NCI-H2227 treated with DMSO at 0.1 percent for 48 hours (cell line): ENCODE results near the gene MEAK7.

Experiments used
- DNase-seq: peaks from one replicate; lab custom pipeline; 2025; lab: John Stamatoyannopoulos, UW

MEAK7 gene

GRCh38 chr16:84486551-84487235 is 17.8 kb downstream of the MEAK7 start:
- no peak for DNase-seq

GRCh38 chr16:84486126-84486525 is 18.3 kb downstream of the MEAK7 start:
- DNase-seq: no peak

DNA sequence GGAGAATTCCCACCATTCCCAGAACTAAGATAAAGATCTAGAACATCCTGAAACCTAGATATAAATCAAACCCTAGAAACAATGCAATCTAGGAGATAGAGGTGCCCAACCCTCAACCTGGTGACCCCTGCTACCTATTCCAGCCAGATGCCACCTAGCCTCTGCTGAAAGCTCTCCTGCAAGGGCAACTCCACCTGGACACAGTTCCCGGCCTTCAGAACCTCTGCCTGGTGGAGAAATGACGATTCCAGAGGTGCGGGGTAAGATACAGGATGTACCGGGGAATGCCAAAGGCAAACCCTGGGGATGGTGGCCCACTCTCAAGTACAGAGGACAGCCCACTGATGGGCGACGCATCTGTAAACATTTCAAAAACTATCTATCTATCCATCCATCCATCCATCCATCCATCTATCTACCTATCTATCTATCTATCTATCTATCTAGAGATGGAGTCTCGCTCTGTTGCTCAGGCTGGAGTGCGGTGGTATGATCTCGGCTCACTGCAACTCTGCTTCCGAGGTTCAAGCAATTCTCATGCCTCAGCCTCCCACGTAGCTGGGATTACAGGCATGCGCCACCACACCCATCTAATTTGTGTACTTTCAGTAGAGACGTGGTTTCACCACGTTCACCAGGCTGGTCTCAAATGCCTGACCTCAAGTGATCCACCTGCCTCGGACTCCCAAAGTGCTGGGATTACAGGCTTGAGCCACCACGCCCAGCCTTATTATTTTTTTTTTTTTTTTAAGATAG is 19.0 kb downstream of the MEAK7 start:
- no peak for DNase-seq

DNA sequence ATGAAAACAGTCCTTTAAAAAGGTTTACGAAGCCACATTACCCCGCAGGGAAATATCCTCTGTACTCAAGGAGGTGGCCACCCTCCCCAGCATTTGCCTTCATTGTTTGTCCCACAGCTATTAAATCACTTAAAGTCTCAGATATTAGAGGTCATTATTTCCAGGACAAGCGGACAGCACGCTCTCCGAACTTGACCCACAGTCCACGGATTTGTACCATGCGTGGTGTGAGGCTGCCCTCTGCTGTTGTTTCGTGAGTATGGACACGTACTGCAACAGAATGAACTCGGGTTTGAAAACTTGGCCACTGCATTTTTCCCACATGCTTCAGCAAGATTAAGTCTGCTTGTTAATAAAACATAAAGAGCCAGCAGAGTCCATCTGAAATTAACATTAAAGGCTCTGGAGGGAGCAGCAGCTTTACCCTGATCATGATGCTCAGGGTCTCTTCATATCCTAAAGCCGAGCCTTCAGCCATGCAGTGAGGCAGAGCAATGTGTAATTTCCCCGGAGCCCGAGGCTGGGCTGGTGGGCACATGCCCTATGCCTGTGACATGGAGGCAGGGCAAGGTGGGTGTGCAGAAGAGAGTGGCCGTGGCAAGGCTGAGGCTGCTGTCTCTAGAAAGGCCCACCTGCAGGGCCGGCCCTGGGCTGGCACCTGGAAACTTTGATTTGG is 19.7 kb downstream of the MEAK7 start:
- peak; percentile 24 for DNase-seq

DNA sequence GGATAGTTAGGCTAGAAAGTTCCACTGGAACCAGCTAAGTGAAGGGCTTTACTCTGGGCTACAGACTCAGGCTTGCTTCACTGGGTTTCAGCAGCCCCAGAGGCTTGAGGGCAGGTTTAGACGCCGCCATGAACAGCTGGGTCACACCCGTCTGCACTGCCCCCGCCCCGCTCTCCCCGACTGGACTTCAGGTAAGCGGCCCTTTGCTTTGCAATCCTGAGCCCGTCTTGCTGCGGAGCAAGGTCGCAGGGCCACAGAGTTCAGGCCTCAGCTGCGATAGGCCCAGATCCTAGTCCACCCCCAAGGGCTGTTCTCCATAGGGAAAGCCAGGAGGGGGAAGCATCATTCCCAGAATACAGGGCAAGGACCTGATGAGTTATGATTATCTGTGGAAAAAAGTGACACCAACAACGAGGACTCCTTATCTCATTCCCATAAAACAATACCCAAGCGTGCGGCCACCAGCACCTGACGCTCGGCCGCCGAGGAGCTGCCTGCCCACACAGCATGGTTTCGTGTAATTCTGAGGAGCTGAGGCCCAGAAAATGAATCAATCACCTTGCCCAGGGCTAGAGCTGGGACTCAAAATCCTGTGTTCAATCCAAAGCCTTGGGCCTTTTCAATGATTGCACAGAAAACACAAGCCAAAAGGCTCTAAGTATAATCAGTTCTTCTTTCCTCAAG is 20.4 kb downstream of the MEAK7 start:
- no peak for DNase-seq

- DNase-seq: no peak
Observed at GRCh38 chr16:84482951-84483881, 21.2 kb downstream of the MEAK7 start.

DNA sequence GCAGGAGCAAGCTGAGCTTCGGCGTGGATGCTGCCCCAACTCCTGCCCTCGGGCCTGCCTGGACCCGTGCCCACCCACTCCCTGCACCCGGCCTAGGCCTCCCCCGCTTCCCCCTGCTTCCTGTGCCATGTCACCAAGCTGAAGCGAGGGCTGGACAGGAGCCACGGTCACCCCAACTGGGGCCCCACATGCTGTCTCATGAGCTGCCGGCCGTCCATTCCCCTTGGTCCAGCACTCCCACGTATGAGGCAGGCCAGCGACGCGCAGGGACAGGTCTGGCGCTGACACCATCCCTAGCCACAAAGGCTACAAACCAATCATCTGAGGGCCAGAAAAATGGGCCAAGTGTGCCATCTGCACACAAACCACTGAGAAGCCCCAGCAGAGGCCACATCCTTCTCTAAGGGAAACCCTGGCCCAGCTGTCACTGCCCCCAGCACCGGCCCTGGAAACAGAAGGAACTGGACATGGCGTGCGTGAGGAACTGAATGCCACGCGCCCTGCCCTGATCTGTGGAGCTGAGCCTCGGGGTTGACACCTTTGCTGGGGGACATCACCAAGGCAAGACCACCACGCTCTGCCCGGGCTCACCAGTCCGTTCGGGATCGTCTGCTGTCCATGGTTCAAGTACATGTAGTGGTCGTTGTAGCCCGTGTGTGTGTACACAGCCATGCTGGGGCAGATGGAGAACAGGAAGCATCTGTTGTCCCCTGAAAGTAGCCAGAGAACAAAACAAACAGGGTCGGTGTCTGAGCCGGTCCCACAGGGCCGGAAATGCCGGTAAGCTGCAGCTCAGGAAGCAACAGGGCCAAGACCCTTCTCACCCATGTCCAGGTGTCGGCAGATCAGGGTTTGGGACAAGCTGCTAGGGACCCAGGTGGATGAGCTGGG is 22.2 kb downstream of the MEAK7 start:
- no peak for DNase-seq

DNA sequence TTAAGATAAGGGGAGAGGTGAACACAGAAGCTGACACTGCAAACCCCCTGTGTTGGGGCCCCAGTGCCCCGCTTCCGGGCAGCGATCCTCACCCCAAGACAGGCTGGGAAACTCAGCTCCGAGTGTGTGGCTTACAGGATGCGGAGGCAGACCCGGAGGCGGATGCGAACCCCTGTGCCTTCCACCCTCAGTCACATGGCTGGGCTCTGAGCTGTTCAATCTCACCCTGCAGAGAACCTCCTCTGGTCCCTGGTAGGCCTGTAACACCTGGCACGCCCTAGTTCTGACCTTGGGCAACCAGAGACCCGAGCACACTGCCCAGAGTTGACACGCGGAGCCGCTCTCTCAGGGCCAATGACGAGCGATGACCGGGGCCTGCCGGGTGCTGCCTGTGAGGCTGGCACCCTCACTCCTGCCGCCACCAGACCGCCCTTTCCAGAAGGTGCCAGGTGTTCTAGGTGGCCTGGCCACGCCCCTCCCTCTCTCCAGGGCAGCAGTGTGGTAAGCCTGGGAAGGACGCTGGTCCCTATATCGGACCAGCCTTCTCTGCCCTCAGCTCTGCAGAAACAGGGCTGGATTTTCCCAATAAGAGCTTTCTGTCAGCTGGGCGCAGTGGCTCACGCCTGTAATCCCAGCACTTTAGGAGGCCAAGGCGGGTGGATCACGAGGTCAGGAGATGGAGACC is 23.3 kb downstream of the MEAK7 start:
- no peak for DNase-seq

GRCh38 chr16:84479716-84480450 is 24.6 kb downstream of the MEAK7 start:
- no peak for DNase-seq

DNA sequence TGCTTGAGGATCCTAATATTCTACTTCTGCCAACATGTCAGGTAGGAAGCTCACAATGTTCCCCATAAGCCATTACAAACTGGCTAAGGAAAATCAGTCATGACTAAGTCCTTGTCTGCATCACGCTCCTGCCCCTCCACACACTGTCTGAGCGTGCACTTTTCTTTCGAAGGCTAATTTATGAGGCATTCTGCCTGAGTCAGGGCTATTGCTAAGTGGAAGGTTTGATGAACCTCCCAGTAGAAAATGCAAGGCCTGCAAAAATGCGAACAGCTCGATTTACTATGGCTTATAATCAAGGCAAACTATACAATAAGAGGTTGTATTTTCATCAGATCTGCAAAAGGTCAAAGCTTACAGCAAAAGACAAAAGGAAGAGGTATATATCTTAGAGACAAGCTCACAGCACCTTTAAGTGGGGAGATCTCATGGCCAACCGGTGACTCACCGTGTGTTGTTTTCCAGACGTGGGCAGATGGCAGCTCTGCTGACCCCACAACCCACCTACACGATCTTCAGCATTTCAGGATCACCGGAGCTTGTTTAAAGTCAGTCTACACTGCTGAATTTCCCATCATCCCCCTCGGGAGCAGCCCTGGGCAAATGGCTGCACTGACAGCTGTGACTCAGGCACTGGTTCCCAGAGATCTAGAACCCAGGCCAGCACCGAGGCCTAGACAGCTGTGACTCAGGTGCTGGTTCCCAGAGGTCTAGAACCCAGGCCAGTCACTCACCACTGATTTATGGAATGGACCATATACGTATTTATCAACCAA is 26.1 kb downstream of the MEAK7 start:
- DNase-seq: peak; percentile 16

DNA sequence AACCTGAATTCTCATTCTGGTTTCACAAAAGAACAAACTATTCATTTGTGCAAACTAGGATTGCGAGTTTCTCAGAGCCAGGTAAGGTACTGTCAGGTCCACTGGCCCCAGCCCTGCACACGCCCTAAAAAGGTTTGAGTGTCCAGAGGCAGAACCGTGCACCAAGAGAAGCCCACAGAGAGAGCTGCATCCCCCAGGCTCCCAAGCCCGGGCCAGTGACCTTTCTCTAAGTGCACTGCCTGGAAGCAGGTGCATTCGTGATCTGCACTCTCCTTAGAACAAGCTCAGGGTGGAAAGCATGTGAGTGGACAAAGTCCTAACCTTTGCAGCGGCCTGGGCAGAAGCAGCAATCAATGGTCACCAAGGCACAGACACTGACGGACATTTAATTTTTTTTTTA is 26.8 kb downstream of the MEAK7 start:
- DNase-seq: no peak

DNA sequence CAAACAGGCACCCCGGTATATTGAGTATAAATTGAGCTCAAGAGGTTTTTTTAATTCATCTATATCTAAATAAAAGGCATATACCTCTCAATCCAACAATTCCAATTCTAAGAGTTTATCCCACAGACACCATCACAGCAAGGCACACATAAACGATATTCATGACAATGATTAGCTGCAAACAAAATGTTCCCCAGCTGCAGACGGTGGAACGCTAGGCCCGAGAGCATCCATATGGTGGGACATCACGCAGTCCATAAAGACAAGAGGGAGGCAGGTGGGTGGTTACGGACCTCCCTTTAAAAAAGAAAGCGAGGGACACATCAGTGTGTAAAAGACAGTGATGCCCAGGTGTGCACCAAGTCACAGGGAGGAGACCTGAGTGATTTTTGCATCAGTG is 28.1 kb downstream of the MEAK7 start:
- DNase-seq: no peak

- DNase-seq: no peak
Observed at GRCh38 chr16:84475643-84476240, 28.7 kb downstream of the MEAK7 start.

DNA sequence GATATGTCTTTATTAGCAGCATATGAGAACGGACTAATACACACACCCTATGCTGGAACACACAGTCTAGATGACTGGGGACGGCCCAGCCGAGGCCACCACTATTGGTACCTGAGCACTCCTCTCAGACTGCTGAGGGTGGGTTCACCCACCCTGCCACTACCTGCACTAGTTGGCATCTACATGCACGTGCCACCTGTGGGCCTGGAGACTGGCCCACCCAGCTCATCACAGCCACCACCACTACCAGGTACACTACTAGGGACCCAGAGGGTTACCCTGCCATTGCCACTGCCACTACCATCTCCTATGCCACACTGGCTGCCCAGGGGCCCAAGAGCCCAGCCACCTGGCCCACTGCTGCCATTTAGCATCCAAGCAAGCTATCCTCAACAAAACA is 32.5 kb downstream of the MEAK7 start:
- DNase-seq: no peak

DNA sequence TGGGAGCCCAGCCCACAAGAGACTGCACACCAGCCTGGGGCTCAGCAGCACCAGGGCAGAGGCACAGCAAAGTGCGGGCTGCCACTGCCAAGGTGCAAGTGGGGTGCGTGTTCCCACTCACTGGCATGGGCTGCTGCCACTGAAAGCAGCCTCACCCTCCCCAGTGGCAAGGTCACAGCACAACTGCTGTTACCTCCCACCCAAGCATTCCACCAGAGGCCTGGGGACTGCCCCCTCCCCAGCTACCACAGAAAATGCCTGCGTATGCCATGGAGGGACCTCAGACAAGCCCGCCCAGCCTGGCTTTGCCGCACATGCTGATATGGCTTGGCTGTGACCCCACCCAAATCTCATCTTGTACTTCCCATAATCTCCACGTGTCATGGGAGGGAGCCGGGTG is 33.1 kb downstream of the MEAK7 start:
- no peak for DNase-seq

GRCh38 chr16:84467709-84468108 is 36.8 kb downstream of the MEAK7 start:
- no peak for DNase-seq

DNA sequence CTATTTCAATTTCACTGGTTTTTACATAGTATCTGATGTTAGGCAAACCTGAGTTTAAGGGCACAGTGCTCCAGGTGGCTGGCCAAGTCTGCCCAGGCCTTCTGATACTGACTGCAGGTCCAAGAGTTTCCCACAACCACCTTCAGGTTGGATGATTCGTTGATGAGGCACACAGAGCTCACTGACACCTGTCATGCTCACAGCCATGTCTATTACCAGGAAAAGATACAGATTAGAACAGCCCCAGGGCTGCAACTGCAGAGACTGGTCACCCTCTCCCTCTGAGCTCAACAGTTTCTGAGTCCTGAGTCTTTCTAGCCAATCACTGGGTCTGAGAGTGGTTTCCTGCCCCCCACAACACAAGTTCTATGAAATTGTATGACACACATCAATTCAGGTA is 37.2 kb downstream of the MEAK7 start:
- DNase-seq: no peak

DNA sequence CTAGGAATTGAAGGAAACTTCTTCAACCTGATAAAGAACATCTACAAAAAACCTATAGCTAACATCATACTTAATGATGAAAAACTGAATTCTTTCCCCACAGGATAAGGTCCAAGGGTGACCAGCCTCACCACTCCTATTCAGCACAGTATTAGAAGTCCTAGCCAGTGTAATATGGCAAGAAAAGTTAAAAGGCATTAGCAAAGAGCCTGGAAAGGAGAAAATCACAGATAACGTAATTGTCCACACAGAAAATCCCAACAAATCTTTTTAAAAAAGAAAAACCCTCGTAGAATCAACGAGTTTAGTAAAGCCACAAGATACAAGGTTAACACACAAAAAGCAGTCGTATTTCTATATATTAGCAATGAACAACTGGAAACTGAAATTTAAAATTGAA is 37.8 kb downstream of the MEAK7 start:
- no peak for DNase-seq
